ENCODE measurements around the gene EIF2B2. TPM values are rescaled to one million over a fixed set of nuclear protein-coding genes. Genes with fewer than 3 reads are reported as not detected.

EIF2B2 gene
- total and polyA plus RNA-seq, 2 experiments from 2014 or later: 39.2 to 40.5 TPM

DNA sequence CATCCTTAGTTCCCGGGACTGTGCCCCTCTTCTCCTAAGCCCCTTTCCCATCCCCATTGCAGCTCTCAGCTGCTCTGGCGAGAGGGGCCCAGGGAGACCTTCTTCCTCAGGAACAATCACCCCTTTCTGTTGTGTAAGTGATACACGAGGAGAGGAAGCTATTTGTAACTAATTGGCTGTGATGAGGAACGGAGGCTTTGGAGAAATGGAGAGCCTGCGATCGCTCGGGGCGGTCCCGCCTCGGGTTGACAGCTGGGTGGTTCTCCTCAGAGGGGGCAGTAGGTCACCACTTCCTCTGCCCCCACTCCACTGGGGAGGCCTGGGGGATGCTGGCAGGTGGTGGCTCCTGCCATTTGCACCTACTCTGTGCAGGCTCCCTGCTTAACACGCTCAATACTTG lies 40.7 kb upstream of the EIF2B2 start (continued):
- TF ChIP-seq, protein P1, sequence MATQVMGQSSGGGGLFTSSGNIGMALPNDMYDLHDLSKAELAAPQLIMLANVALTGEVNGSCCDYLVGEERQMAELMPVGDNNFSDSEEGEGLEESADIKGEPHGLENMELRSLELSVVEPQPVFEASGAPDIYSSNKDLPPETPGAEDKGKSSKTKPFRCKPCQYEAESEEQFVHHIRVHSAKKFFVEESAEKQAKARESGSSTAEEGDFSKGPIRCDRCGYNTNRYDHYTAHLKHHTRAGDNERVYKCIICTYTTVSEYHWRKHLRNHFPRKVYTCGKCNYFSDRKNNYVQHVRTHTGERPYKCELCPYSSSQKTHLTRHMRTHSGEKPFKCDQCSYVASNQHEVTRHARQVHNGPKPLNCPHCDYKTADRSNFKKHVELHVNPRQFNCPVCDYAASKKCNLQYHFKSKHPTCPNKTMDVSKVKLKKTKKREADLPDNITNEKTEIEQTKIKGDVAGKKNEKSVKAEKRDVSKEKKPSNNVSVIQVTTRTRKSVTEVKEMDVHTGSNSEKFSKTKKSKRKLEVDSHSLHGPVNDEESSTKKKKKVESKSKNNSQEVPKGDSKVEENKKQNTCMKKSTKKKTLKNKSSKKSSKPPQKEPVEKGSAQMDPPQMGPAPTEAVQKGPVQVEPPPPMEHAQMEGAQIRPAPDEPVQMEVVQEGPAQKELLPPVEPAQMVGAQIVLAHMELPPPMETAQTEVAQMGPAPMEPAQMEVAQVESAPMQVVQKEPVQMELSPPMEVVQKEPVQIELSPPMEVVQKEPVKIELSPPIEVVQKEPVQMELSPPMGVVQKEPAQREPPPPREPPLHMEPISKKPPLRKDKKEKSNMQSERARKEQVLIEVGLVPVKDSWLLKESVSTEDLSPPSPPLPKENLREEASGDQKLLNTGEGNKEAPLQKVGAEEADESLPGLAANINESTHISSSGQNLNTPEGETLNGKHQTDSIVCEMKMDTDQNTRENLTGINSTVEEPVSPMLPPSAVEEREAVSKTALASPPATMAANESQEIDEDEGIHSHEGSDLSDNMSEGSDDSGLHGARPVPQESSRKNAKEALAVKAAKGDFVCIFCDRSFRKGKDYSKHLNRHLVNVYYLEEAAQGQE (IDR thresholded peaks at IDR 0.05; ENCODE audit: unreplicated experiment): no peak
- no peak for TF ChIP-seq CREB1 (CRISPR knock-in tag; IDR thresholded peaks at IDR 0.05; ENCODE audit: low read depth)
- TF ChIP-seq, protein P2, sequence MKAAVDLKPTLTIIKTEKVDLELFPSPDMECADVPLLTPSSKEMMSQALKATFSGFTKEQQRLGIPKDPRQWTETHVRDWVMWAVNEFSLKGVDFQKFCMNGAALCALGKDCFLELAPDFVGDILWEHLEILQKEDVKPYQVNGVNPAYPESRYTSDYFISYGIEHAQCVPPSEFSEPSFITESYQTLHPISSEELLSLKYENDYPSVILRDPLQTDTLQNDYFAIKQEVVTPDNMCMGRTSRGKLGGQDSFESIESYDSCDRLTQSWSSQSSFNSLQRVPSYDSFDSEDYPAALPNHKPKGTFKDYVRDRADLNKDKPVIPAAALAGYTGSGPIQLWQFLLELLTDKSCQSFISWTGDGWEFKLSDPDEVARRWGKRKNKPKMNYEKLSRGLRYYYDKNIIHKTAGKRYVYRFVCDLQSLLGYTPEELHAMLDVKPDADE (IDR thresholded peaks at IDR 0.05): no peak

DNA sequence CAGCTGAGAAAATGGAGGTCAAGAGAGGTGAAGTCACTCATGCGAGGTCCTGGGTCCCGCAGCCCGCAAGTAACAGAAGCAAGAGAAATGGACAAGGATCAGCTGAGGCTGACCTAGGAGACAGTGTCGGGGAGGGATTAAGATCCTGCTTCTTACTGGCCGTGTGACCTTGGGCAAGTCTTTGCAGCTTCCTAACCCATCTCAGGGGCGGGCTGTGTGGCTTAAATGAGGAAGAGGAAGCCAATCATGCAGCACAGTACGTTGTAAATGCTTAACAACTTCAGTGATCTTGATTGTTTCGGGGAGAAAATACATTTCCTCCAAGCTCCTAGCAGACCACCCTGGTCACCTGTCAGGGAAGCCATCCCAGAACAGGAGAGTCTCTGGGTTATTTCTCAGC lies 40.2 kb upstream of the EIF2B2 start:
- H3K27me3 ChIP-seq (ENCODE audit: insufficient read depth): no peaks in the 10 kb centered on the region
- no peaks in the 10 kb centered on the region for H3K79me2 ChIP-seq (replicated peaks; ENCODE audit: insufficient read depth)
- no peaks in the 10 kb centered on the region for H3K9me2 ChIP-seq (ENCODE audit: insufficient read depth)
- H3K4me3 ChIP-seq: no peak overlapping the region
- H3K4me1 Mint-ChIP-seq: peaks cover 12% of the 10 kb centered on the region
- no peak overlapping the region for H2AFZ ChIP-seq
- H3K4me1 ChIP-seq (ENCODE audit: insufficient read depth): no peaks in the 10 kb centered on the region; the same call in 1 of the 2 replicates
- no peak for ATAC-seq
- no peak for DNase-seq (ENCODE audit: low spot score)
- H3K27me3 Mint-ChIP-seq (ENCODE audit: insufficient read depth, low read depth, poor library complexity): peaks cover 17% of the 10 kb centered on the region
- no peak overlapping the region for H3K27ac Mint-ChIP-seq
- H4K20me1 ChIP-seq (replicated peaks; ENCODE audit: insufficient read depth): no peaks in the 10 kb centered on the region
- H3K4me3 Mint-ChIP-seq: no peak overlapping the region; the same call in 2 of the 3 replicates
- no peaks in the 10 kb centered on the region for H3K36me3 ChIP-seq (ENCODE audit: insufficient read depth)
- no peaks in the 10 kb centered on the region for H3F3A ChIP-seq (replicated peaks; ENCODE audit: low read depth)
- H3K36me3 Mint-ChIP-seq (ENCODE audit: low read depth): no peaks in the 10 kb centered on the region; the same call in 2 of the 3 replicates
- no peak overlapping the region for H3K27ac ChIP-seq (ENCODE audit: low read depth)
- no peak overlapping the region for H3K4me2 ChIP-seq
- H3K9me3 Mint-ChIP-seq: no peaks in the 10 kb centered on the region
- no peak for TF ChIP-seq NANOG (IDR thresholded peaks at IDR 0.05; ENCODE audit: borderline replicate concordance)
- TF ChIP-seq EZH2phosphoT487 (IDR thresholded peaks at IDR 0.05; ENCODE audit: unreplicated experiment): no peak
- TF ChIP-seq, protein P1 (IDR thresholded peaks at IDR 0.05; ENCODE audit: unreplicated experiment): no peak
- no peak for TF ChIP-seq JUNB (IDR thresholded peaks at IDR 0.05; ENCODE audit: unreplicated experiment)
- TF ChIP-seq, protein P3, sequence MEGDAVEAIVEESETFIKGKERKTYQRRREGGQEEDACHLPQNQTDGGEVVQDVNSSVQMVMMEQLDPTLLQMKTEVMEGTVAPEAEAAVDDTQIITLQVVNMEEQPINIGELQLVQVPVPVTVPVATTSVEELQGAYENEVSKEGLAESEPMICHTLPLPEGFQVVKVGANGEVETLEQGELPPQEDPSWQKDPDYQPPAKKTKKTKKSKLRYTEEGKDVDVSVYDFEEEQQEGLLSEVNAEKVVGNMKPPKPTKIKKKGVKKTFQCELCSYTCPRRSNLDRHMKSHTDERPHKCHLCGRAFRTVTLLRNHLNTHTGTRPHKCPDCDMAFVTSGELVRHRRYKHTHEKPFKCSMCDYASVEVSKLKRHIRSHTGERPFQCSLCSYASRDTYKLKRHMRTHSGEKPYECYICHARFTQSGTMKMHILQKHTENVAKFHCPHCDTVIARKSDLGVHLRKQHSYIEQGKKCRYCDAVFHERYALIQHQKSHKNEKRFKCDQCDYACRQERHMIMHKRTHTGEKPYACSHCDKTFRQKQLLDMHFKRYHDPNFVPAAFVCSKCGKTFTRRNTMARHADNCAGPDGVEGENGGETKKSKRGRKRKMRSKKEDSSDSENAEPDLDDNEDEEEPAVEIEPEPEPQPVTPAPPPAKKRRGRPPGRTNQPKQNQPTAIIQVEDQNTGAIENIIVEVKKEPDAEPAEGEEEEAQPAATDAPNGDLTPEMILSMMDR (conservative IDR thresholded peaks at IDR 0.05; ENCODE audit: low read depth in 2 of 2): no peak
- no peak for TF ChIP-seq EZH2 (IDR thresholded peaks at IDR 0.05; ENCODE audit: low read depth, unreplicated experiment)
- TF ChIP-seq ZNF114 (CRISPR knock-in tag; IDR thresholded peaks at IDR 0.05): no peak

Data from GM23338 (cell line).